Measurements from ENCODE around the gene PCDH18.
A peak's percentile ranks its signal among the peaks of the same experiment; 100 is the strongest.

PCDH18 gene

DNA sequence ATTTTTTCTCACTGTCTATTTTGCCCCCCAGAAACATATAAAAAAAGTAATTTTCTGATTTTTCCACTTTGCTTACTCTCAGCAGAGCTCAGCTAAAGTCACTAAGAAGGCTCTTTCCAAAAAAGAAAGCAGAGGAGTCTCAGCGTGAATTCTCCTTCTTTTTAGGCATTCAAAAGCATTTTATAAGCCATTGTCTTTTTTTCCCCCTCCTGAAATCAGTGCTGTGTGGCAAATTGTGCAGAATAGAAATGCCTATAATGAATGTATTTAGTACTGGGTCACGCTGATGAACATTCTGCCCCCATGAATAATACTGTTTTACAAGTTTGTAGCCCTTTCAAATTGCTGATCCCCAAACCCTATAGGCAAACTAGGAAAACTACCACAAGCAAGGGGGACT is 1.6 kb upstream of the PCDH18 start (continued):
- TF ChIP-seq ZNF70 (CRISPR knock-in tag; IDR thresholded peaks at IDR 0.05) (no peak), ZNF8 (CRISPR knock-in tag; IDR thresholded peaks at IDR 0.05) (no peak), PPARA (CRISPR knock-in tag; IDR thresholded peaks at IDR 0.05; ENCODE audit: borderline replicate concordance) (no peak), CSDC2 (CRISPR knock-in tag; IDR thresholded peaks at IDR 0.05) (no peak)
- TF ChIP-seq, protein P1, sequence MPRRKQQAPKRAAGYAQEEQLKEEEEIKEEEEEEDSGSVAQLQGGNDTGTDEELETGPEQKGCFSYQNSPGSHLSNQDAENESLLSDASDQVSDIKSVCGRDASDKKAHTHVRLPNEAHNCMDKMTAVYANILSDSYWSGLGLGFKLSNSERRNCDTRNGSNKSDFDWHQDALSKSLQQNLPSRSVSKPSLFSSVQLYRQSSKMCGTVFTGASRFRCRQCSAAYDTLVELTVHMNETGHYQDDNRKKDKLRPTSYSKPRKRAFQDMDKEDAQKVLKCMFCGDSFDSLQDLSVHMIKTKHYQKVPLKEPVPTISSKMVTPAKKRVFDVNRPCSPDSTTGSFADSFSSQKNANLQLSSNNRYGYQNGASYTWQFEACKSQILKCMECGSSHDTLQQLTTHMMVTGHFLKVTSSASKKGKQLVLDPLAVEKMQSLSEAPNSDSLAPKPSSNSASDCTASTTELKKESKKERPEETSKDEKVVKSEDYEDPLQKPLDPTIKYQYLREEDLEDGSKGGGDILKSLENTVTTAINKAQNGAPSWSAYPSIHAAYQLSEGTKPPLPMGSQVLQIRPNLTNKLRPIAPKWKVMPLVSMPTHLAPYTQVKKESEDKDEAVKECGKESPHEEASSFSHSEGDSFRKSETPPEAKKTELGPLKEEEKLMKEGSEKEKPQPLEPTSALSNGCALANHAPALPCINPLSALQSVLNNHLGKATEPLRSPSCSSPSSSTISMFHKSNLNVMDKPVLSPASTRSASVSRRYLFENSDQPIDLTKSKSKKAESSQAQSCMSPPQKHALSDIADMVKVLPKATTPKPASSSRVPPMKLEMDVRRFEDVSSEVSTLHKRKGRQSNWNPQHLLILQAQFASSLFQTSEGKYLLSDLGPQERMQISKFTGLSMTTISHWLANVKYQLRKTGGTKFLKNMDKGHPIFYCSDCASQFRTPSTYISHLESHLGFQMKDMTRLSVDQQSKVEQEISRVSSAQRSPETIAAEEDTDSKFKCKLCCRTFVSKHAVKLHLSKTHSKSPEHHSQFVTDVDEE (CRISPR knock-in tag; IDR thresholded peaks at IDR 0.05), result no peak
- TF ChIP-seq, protein P2, sequence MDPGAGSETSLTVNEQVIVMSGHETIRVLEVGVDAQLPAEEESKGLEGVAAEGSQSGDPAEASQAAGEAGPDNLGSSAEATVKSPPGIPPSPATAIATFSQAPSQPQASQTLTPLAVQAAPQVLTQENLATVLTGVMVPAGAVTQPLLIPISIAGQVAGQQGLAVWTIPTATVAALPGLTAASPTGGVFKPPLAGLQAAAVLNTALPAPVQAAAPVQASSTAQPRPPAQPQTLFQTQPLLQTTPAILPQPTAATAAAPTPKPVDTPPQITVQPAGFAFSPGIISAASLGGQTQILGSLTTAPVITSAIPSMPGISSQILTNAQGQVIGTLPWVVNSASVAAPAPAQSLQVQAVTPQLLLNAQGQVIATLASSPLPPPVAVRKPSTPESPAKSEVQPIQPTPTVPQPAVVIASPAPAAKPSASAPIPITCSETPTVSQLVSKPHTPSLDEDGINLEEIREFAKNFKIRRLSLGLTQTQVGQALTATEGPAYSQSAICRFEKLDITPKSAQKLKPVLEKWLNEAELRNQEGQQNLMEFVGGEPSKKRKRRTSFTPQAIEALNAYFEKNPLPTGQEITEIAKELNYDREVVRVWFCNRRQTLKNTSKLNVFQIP (CRISPR knock-in tag; IDR thresholded peaks at IDR 0.05; ENCODE audit: borderline replicate concordance, low read depth), result no peak

DNA sequence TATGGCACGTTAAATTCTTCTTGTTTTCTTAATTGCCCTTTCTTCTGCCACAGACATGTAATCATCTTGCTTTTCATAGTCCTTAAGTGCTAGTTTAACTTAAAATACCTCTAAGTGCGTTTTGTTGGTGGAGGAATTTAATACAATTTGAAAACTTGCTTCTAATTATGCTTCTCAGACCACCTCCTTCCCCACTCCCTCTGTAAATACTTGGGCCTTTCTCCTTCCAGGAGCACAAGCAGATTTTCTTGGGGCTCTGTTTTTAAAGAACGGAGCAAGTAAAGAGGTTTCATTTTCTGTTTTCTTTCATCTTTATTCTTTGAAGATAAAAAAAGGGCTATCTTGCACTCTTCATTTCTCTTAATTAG is 559 bp upstream of the PCDH18 start:
- ATAC-seq, result peak; percentile 4; the same call in 2 of the 3 replicates

GRCh38 chr4:137531168-137531985 is 917 bp downstream of the PCDH18 start:
- ATAC-seq, result peak; percentile 45
- TF ChIP-seq GLIS3 (CRISPR knock-in tag; IDR thresholded peaks at IDR 0.05), result no peak
- TF ChIP-seq TCF4 (CRISPR knock-in tag; IDR thresholded peaks at IDR 0.05; ENCODE audit: borderline replicate concordance), result no peak
- TF ChIP-seq, protein P1 (CRISPR knock-in tag; IDR thresholded peaks at IDR 0.05), result no peak
- no peak for TF ChIP-seq CSRNP3 (CRISPR knock-in tag; IDR thresholded peaks at IDR 0.05)
- TF ChIP-seq ZFP30 (CRISPR knock-in tag; IDR thresholded peaks at IDR 0.05), result no peak
- no peak for TF ChIP-seq ZFP3 (CRISPR knock-in tag; IDR thresholded peaks at IDR 0.05)
- no peak for TF ChIP-seq ARNTL (CRISPR knock-in tag; IDR thresholded peaks at IDR 0.05; ENCODE audit: borderline replicate concordance, low read depth)
- TF ChIP-seq, protein P2 (CRISPR knock-in tag; IDR thresholded peaks at IDR 0.05; ENCODE audit: borderline replicate concordance, low read depth), result no peak
- no peak for TF ChIP-seq ZNF8 (CRISPR knock-in tag; IDR thresholded peaks at IDR 0.05)
- no peak for TF ChIP-seq ZC3H10 (CRISPR knock-in tag; IDR thresholded peaks at IDR 0.05)
- TF ChIP-seq BACH2 (CRISPR knock-in tag; IDR thresholded peaks at IDR 0.05; ENCODE audit: borderline replicate concordance), result no peak
- TF ChIP-seq SNAI2 (CRISPR knock-in tag; IDR thresholded peaks at IDR 0.05), result no peak
- TF ChIP-seq CREB5 (CRISPR knock-in tag; IDR thresholded peaks at IDR 0.05; ENCODE audit: low read depth), result no peak
- TF ChIP-seq, protein P3, sequence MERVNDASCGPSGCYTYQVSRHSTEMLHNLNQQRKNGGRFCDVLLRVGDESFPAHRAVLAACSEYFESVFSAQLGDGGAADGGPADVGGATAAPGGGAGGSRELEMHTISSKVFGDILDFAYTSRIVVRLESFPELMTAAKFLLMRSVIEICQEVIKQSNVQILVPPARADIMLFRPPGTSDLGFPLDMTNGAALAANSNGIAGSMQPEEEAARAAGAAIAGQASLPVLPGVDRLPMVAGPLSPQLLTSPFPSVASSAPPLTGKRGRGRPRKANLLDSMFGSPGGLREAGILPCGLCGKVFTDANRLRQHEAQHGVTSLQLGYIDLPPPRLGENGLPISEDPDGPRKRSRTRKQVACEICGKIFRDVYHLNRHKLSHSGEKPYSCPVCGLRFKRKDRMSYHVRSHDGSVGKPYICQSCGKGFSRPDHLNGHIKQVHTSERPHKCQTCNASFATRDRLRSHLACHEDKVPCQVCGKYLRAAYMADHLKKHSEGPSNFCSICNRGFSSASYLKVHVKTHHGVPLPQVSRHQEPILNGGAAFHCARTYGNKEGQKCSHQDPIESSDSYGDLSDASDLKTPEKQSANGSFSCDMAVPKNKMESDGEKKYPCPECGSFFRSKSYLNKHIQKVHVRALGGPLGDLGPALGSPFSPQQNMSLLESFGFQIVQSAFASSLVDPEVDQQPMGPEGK (CRISPR knock-in tag; IDR thresholded peaks at IDR 0.05; ENCODE audit: borderline replicate concordance), result no peak
- TF ChIP-seq CSDC2 (CRISPR knock-in tag; IDR thresholded peaks at IDR 0.05), result no peak
- no peak for TF ChIP-seq ZNF70 (CRISPR knock-in tag; IDR thresholded peaks at IDR 0.05)

More for the DNA sequence above, 559 bp upstream of the PCDH18 start:
- no peak for TF ChIP-seq RARB (CRISPR knock-in tag; IDR thresholded peaks at IDR 0.05)
- TF ChIP-seq CREB5 (CRISPR knock-in tag; IDR thresholded peaks at IDR 0.05; ENCODE audit: low read depth), result no peak
- TF ChIP-seq ISL1 (CRISPR knock-in tag; IDR thresholded peaks at IDR 0.05), result no peak
- no peak for TF ChIP-seq TCF4 (CRISPR knock-in tag; IDR thresholded peaks at IDR 0.05; ENCODE audit: borderline replicate concordance)
- no peak for TF ChIP-seq GLIS3 (CRISPR knock-in tag; IDR thresholded peaks at IDR 0.05)
- no peak for TF ChIP-seq ZFP3 (CRISPR knock-in tag; IDR thresholded peaks at IDR 0.05)
- no peak for TF ChIP-seq TOX (CRISPR knock-in tag; IDR thresholded peaks at IDR 0.05; ENCODE audit: borderline replicate concordance)
